ENCODE data around the gene UGT3A1.
A peak's percentile ranks its signal among the peaks of the same experiment; 100 is the strongest.
"Not testable (repeated sequence)": the region's sequence is repeated elsewhere in the genome, so short reads cannot be mapped to it uniquely, and the experiment has no call there.

Gene UGT3A1

DNA sequence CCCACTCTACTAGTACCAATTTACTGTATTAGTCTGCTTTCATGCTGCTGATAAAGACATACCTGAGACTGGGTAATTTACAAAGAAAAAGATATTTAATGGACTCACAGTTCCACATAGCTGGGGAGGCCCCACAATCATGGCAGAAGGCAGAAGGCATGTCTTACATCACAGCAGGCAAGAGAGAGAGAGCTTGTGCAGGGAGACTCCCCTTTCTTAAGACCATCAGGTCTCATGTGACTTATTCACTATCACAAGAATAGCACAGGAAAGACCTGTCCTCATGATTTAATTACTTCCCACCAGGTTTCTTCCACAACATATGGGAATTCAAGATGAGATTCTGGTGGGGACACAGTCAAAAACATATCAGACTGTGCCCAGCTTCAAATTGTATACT, 11.5 kb downstream of the UGT3A1 start:
- DNase-seq = no peak

DNA sequence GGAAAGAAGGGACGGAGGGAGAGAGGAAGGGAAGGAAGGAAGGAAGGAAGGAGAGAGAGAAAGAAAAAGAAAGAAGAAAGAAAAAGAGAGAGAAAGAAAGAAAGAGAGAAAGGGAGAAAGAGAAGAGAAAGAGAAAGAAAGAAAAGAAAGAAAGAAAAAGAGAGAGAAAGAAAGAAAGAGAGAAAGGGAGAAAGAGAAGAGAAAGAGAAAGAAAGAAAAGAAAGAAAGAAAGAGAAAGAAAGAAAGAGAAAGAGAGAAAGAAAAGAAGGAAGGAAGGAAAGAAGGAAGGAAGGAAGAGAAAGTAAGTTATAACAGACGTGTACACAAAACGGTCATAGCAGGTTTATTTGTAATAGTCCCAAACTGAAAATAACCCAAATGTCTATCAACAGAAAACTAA, 14.3 kb downstream of the UGT3A1 start:
- DNase-seq = not testable (repeated sequence)

DNA sequence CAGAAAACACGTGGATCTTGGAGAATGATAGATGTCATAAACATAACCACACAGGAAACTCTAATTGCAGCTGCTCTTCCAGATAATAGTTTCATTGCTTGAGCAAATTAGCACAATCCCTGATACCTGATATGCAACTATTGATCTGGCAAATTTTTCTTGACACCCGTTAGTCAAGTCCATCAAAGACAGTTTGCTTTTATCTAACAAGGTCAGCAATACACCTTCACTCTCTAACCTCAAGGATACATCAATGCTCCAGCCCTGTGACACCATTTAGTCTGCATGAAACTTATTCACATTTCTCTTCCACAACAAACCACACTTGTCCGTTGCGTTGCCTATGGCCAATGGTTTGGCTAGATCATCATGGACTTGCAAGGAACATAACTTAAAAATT, 16.6 kb downstream of the UGT3A1 start:
- DNase-seq = no peak

DNA sequence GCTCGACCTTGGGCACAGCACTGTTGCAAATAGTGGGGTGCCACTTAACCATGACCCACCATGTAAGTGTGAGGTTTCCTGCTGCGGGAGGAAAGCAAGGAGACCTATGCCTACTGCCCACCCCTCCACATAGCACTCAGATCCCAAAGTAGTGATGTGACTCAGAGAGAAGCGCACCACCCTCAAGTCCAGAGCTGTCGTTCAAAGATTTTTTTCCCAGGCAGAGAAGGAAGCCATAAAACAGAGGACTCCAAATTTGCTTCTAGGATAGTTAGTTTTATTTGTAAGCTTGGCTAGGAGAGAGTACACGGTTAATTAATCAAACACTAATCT, 19.3 kb downstream of the UGT3A1 start:
- DNase-seq = no peak

DNA sequence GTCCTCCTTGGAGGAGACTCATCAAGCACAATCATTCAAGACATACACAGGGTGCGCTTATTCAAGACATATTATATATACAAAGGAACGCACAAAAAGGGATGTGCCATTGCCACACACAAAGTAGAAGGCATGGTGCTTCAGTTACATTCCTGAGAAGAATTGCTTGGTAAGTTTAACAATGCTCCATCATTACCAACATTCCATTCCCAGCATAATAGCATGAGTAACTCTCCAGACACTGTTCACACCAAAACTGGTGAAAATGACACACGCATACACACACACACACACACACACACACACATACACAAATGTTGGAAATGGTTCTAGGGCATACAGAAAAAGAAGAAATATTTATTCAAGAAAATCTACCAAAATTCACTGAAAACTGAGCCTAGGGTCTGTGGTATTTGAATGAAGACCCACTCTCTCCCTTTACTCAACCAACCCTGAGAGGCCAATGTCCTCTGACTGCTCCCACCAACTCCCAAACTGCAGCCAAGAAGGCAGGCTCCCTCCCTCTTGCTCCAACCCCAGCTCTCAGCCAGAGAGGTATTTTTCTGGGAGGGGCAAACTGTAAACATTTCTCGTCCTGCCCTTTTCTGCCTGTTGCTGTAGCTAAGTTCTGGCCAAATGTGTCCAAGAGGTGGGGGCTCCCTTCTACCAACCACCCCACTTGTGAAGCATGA, 19.9 kb downstream of the UGT3A1 start:
- no peak for DNase-seq

DNA sequence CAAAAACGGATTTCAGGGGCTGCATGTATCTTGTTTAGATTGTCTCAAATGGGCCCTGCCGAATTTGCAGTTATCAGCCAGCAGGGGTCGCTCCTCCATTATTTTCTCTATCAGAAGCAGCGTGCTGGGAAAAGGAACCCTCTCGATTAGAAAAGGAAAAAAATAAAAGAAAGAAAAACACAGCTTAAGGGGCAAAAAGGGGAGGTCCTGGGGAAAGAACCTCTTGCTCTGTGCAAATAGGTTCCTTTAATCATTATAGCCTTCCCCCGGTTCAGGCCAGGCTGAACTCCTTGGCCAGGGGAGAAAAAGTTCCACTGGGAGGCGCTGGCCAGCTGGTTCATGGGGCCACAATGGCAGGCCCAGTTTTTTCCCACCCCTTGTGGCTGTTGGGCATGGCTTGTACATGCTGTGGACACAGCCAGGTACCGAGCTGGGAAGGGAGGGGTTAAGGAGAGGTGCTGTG, 27.8 kb downstream of the UGT3A1 start:
- DNase-seq = no peak

DNA sequence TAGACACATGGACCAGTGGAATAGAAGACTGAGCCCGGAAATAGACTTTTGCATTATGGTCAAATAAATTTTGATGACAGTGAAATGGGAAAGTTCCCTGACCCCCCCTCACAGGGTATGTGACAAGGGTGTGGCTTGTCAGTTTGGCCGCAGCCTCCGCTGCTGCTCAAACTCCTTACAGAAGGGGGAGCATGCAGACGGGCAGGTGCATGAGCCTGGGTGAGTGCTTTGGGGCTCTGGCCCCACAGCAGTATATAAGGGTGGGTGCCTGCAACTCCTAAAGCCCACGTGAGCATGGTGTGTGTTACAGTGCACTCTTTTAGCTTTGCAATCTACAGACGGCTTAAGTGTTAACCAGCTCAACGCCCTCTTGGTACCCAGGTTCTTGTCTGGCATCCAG, 30.9 kb downstream of the UGT3A1 start:
- no peak for DNase-seq

DNA sequence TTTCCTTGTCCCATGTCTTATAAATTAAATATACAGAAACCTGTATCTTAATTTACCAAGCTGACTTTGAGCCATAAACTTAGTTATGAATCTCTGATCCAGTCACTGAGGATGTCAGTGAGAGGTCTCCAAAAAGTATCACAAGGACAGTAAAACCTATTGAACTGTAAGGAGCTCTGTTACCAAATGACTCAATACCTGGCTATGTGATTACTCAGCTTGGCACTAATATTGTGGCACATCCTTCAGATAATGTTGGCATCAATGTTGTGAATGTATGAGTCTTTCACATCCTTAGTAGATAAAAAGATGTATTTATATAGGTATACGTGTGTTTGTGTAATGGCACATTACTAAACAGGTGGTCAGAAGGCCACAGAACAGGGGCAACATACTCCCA, 34.8 kb downstream of the UGT3A1 start:
- no peak for DNase-seq

DNA sequence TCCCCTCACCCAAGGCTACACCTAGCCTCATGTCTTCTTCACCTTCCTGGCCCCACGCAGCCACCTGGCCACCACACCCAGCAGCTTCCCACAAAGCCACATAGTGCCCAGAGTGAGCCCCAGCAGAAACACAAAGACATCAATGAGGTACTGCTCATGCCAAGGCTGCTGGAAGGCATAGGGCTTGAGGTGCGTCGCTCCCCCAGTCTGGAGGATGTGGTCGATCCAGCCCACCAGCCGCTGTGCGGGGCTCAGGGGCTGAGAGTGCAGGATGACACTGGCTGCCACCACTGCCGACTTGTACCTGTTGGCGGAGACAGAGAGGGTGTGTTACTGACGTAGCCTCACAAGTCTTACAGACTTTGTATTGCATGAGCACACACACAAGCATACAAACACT, 37.0 kb downstream of the UGT3A1 start:
- no peak for DNase-seq

DNA sequence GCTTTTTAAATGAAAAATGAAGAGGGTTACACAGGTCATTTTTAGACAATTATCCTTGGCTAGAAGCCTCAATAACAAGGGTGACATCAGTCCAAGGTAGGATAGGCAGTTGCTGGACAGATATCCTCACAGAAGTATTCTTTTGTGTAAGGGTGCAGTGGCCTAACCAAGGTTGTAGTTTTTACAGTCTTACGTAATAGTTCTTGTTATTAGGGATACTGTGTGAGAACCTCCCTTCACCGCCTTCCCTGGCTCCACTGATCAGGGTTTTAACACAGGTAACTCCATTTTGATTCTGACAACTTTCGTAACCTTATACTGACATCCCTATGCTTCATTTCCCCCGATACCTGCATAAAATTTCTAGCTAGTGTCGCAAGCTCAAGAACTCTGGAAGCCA, 44.1 kb downstream of the UGT3A1 start:
- DNase-seq = no peak

DNA sequence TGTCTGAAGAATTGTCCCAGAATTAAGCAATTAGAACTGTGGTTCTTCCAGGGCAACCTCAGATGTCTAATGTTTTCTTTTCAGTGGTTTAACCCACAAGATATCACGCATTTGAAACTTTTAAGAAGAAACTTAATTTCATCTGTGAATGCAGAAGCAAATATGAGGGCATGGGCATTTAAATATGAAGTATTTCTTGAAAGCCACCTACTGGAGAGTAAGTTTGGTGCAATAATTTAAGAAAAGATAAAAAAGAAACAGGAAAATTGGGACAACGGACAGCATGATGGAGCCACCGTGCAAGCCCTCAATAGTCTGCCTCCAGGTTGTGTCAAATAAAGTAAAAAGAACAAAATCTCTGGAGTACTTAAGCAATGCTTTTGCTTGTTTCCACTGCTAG, 51.6 kb downstream of the UGT3A1 start:
- DNase-seq = no peak

DNA sequence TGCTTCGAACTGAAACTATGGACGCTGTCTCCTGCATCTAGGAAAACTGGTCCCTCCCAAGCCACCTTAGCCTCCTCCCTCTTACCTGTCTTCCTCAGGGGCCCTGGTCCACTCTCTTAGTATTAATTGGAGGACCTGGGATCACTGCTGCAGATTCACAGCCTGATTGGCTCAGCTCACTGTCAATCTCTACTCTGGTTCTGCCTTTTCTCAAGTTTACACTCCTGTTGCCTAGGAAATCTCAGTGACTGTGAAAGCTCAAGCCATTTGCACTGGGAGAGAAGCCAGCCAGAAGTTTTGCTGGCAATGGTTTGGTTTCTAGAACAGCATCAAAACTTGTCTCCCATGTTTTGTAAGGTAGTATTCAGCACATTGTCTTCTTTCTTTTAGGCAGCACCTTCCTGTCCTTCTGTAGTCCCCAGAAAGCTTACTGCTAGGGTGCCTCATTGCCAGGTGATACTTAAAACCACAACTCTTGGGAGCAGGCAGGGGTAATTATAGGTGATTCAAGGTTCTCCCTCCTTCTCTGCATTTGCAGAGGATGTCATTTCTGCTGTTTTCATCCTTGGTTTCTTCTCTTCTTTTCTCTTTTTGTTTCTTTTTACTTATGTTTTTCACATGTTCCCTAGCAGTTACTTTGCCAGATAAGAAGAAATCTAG, 52.5 kb downstream of the UGT3A1 start, which contains the start of gene CAPSL:
Gene CAPSL, minus strand, starts transcription at position 55 of the 660 bp plus-strand sequence. CDS start 17,502 bp downstream, outside the sequence.
- peak; percentile 27 to 69 for DNase-seq

DNA sequence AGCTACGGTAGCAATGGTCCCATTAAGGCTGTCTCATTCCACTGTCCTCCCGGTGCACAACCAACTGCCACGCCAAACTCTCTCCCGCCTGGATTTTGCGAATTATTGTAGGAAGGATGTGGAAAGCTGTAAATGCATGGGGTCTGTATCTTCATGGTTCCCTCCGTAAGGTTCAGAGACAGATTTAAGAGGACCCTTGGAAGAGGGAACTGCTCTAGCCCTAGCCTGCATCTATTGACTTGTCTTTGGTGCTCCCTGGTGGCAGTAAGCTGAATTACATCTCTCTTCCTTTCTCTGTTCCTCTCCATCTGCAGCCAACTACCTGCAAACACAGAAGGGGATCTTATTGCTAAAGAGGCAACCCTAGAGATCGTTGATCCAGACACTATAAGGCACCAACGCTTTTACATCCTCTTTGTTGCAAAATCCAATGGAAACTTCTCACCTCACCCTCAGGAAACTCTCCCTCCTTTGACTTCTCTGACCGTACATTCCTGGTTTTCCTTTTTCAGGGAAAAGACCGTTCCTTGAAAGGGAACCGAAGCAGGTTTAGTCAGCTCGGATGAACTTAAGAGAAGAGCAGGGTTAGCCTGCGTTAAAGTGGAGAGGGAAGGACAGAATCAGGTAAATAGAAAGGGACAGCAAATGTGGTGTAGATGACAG, 64.7 kb downstream of the UGT3A1 start:
- DNase-seq = peak; percentile 68 to 71

DNA sequence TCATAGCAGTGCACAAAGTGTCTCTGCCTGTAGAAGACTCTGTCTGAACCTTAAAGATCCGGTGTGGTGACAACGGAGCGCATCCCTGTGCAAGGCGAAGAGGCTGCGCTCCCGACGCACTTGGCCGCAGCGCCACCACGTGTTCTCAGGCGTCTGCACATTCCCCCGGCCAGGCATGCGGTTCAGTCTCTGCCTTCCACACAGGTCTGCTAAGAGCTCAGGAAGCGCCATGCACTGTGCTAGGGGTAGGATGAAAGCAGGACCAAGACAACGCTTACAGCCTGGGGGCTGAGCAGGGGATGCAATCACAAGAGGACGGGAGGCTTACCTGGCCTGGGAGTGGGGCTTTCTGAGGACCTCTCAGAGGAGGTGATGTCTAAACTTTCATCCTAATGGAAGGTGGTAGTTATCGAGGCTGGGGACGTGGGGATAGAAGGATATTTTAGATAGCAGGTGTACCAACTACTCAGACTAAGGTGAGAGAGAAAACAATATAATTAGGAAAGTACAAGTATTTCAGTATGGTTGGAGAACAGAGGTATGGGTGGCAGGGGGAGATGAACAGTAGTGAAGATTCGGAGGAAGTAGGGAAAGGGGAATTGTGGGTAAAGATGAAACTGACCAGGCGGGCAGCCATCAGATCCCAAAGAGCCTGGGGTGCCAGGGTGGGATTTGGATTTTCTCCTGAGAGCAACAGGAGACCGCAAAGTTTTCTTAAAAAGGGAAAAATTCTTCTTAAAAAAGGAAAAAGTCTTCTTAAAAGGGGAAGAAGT, 66.1 kb downstream of the UGT3A1 start:
- DNase-seq = peak; percentile 81 to 85

DNA sequence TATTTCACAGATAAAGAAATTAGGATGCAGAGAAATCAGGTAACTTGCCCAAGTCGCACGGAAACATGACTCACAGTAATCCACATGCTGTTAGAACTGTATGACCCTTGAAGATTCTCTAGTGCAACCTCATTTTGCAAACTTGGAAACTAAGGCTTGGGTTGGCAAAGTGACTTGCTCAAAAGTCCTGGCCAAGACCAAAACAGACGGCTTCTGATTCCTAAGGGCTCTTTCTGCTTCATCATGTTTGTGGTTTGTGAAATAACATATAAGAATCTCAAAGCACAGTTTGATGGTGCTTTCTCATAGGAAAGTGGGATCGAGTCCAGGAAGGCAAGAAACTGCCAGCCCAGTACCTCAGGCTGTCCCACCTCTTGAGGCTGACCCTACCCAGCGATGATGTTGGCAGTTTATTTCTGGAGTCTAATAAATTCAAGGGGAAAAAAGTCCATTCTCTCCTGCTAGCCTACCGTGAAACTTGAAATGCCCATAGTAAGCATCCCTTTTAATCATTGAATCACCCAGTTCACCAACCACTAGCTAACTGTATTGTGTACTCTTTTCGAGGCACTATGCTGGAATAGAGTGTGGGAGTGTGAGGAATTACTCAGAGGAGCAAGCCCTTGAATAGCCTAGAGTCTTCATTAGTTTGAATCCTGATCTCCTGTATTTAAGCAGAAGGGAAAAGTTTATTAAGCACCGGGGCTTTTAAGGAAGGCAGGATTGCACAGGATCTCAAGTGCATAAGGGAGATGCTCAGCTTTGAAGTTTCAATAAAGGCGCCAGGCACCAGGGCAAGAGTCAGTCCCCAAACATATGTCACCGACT, 66.9 kb downstream of the UGT3A1 start:
- no peak for DNase-seq

DNA sequence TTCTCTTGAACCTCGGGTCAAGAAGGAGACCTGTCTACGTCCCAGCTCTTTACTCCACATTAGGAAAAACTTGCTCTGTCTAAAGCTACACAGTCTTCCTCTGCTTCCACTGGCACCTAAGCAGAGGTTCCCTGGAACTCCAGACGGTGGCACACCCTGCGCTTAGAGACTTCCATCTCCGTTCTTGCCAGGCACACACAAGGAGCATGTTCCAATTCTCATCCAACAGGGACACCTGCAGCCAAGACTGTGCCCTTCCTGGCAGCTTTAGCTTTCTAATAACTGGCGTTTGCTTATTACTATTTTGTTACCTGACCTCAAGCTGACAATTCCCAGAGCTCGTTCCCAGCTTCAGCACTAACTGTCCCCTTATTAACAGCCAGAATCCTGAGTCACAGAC, 68.7 kb downstream of the UGT3A1 start:
- DNase-seq = no peak

DNA sequence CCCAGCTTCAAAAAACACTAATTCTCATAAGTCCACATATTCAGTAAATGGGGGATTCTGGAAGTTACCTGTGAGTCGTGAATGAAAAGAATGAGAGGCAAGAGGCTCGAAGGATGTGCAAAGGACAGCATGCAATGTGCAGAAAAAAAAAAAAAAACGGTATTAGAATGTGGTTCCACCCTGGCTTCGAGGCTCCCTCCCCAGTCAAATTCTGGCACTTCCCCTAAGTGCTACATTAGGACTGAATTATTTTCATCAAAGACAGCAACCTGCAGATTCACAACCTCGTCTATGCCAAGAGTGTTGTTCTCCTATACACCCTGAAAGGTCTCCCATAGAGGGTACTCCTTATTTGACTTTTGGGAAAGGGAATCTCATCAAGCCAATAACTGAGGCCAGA, 69.3 kb downstream of the UGT3A1 start:
- no peak for DNase-seq

DNA sequence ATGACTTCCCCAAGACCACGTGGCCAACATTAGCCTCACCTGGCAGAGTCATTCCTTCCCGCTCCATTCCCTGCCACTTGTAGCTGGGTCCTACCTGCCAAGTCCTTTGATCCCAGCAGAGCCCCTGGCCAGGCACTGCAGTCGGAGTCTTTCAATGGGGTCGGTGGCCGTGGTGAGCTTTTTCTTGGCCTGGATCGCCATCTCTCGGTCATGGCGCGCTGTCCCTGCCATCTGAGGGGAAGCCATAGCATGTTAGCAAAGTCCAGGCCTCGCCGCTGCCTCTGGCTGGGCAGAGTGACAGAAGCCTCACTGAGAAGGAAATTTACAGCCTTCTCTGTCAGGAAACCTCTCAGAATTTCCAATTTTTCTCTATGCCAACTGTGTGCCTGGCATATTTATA, 70.3 kb downstream of the UGT3A1 start:
- peak in 1 of 2 experiments; percentile 24 for DNase-seq

DNA sequence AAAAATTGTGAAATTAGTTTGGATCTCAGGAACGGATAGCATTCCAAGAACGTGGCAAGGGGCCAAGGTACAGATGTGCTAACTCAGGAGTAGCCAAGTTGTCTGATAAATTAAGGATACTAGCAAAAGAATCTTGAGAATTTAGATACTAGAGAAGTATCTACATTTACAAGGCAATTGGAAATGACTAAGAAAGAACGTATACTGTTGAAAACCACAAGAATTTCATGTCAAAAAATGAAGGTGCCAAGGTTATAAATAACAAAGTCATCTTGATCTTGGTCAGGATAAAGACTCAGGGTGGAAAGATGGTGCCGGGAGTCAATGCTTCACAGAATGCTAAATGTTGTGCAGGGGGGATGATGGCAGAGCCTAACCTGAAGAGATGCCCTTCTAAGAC, 72.0 kb downstream of the UGT3A1 start:
- no peak for DNase-seq

DNA sequence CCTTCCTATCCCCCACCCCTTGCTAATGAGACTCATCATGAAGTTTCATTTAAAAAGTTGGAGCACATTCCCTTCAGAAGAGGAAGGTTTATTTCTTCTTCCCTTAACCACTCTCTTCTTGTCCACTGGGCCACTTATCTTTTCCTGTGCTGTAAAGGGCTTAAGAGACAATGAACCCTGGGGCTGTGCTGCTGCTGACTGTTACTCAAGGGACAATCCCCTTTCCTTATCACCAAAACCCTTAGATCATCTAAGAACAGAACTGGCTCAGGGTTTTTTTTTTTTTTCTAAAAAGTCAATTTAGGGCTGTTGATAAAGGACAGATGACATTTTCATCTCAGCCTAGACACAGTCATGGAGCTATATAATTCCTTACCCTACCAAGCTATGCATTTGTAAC, 82.4 kb downstream of the UGT3A1 start:
- DNase-seq = no peak

DNA sequence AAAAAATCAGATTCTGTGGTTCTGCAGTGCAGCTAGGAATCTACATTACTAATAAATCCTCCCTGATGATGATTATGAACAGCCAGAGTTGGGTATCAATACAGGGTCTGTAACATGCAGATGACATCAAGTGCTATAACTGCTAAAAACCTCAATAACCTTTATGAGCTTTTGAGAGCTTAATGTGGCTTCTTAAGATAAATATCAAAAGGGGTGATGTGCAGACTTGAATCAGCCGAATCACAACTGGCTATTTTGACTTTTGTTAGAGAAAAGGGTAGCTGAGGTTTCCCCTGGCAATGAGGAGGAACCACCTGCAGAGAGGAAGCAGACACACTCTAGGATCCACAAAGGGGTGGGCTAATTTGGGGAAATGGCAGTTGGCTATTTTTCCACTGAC, 83.0 kb downstream of the UGT3A1 start:
- DNase-seq = no peak

DNA sequence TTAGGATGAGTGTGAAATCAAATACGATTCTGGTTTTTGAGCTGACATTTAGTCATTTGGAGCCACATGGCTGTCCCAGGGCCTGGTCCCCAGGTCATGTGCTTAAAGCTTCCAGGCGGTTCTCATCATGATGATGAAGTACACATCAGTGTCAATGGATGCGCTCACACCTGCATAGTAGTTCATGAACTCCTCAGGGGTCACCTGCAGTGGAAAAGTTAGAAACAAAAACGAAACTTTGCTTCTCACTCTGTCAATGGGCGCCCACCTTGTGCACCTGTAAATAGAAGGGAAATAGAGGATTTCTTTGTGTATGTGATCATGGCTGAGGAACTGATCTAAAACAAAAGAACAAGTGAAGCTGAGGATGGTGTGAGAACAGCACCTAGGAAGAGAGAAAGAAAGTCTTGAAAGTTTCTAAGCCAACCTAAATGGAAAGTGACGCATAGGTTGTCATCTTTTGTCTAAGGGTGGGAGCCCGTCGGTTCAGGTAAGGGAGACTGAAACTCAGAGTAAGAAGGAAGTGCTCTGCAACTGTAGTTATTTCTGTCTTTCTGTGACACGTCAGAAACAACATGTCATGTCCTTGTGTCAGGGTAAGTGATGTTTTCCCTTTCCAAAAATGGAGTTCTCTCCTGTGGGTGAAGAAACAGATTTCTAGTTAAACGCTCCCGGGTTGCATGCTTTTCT, 86.6 kb downstream of the UGT3A1 start:
- DNase-seq = no peak
